HG02870 (cell line): ENCODE measurements around the gene PAX5.

ENCODE experiments used
- ATAC-seq: cut with Tn5 transposase; IDR thresholded peaks from one replicate; pipeline ENCODE4 v1.9.1; 2021; ENCODE audit warnings: mild to moderate bottlenecking, moderate library complexity; ENCODE audit not compliant: unreplicated experiment

Gene PAX5

DNA sequence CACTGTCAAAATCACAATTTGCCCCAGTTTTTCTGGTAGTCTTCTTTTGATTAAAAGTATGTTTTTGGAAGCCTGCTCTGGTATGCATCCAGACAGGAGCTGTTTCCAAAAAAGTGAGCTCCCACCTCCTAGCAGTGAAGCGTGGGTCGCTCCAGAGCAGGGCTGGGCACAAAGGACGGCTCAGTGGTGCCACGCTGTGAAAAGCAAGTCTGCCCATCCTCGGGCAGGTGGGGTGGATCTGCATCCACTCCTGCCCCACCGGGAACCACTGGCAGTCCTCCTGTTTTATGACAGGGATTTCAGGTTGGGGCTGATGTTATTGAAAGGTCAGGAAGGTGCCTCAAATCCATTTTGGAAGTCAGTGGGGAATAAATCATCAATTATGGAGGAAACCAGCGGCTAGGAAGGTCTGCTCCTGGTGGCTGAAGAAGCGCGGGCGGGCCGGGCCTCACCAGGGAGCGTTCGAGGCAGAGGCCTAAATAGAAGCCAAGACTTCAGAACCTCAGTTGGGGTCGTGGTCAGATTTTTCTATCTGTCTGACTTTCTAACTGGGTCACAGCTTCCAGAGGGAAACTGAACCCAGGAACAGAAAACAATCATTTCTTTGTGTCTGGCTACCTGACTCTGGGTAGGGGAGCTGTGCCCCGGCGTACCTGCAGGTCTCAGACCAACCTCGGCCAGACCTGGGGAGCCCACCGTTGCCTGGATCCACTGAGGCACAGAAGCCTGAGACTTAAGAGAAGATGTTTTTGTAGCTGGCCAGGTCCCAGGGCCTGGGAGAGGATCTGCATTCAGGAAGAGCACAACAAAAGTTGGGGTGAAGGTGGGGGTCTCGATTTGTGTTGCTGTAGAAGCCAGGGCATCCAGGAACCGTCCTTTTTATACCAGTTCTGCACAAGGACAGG lies 168.1 kb downstream of the PAX5 start:
- no peak for ATAC-seq

DNA sequence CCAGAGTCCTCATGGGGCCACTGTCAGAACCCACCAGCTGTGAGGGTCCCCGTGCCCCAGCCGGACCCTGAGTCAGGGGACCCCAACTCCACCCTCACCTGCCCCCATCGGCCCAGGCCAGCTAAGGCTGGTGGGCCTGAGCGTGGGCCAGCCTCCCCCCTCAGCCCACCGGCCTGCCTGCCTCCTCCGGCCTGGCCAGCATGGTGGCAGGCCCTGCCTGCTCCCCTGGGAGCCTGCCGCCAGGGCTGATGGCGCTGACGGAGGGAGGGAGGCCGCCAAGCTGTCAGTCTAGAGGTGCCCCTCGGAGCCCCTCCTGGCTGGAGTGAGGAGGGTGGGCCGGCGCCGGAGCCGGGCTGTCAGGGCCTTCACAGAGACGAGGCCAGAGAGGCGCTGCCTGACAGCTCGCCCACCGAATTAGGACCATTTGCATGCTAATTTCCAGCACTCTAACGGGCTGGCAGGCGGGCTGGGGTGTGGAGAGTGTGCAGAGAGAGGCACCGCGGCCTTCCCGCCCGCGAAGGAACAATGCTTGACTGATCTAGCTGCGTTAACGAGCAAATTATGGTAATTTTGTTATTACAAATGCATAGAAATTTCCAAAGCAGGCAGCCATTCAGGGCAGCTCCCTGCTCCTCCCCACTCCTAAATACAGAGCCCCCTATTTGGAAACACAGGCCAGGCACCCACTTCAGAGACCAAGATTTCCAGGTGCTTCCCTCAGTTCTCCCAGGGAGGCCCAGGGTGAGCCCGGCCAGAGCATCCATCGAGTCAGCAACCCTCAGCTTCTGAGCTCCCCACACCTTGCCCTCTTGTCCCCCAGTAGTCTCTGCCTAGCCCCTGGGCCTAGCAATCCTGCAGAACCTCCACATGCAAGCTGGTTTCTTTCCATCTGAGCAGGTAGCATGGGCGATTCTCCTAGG lies 169.3 kb downstream of the PAX5 start:
- ATAC-seq = no peak

DNA sequence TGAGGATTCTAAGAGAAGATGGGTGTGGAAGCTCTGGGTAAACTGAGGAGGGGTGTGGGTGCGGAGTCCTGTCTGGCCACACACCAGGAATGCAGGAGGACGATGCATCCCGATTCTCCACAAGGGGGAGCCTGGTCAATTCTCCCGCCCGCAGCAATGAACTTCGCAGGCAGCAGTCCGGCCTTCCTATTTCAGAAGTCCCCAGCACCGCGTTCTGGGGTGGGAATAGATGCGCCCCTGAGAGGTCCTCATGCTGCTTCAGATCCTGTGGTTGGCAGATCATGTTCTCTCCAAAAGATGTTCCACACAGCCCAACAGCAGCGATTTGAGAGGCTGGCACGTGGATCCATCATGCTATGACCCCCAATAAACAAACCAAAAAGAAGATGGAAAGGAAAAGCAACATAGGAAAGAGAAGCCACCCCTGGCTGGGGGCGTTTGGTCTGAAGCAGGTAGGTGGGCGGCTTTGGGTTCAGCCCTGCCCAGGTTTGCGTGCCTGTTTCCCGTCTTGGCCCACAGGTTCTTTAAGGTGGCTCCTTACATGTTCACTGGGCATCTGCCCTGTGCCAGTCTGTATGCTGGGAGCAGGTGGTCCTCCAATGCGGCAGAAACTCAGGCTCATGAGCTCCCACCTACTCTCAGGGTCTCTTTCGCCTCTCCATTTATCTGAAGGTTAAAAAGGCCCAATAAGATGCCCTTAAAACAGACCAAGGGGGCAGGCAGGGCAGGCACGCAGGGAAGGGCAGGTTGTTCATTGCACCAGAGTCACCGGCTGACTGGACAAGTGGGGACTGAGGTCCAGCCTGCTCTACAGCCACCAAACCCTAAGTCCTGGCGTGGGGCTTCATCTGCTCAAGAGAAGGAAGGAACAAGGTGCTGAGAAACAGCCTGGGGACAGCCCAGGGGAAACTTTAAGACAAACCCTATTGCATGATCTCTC lies 171.6 kb downstream of the PAX5 start:
- no peak for ATAC-seq

DNA sequence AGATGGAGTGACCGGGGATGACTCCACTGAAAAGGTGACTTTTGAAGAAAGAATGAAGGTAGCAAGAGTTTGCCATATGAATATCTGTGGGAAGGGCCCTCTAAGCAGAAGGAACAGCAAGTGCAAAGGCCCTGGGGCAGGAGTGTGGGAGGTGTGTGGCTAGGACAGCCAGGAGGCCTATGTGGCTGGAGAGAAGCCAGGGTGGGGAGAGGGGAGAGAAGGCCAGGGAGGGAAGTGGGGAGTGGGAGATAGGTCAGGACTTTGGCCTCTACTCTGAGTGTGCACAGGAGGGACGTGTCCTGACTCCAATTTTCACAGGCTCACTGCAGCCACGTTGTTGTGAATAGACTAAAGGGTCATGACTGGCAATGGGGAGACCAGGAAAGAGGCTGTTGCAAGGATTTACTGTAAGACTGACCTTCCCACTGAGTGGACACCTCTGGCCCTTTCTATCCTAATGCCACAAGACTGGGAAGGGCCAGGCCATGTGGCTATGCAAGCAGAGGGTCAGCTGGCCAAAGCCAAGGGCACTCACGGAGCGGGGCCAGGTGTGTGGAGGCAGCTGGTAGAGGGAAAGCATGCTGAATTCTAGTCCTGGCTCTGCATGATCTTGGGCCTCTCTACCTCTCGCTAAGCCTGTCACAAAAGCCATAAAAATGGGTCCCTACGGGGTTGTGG lies 172.4 kb downstream of the PAX5 start:
- ATAC-seq = no peak

DNA sequence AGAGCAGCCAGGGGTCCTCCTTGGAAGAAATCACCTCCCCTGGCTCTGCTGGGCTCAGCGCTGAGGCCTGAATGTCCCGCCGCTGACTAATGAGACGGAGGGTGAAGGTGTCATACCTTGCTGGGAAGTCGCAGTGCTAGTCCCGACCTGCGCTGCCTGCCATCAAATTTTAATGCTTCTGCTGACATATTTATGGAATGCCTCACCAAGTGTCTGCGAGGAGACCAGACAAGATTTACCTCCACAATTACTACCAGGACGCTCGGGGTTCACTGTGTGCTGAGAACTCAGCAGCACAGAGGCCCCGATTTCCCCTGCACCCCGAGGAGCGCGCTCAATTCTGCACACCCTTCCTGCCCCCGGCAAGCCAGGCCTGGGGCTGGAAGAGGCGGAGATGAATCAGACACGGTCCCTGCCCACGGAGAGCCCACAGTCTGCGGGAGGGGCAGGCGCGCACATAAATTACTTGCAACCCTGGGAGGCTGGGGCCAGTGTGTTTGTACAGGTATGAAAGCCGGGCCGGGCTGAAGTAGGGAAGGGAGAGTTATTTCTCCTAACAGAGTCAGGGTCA lies 175.2 kb downstream of the PAX5 start:
- ATAC-seq = no peak

DNA sequence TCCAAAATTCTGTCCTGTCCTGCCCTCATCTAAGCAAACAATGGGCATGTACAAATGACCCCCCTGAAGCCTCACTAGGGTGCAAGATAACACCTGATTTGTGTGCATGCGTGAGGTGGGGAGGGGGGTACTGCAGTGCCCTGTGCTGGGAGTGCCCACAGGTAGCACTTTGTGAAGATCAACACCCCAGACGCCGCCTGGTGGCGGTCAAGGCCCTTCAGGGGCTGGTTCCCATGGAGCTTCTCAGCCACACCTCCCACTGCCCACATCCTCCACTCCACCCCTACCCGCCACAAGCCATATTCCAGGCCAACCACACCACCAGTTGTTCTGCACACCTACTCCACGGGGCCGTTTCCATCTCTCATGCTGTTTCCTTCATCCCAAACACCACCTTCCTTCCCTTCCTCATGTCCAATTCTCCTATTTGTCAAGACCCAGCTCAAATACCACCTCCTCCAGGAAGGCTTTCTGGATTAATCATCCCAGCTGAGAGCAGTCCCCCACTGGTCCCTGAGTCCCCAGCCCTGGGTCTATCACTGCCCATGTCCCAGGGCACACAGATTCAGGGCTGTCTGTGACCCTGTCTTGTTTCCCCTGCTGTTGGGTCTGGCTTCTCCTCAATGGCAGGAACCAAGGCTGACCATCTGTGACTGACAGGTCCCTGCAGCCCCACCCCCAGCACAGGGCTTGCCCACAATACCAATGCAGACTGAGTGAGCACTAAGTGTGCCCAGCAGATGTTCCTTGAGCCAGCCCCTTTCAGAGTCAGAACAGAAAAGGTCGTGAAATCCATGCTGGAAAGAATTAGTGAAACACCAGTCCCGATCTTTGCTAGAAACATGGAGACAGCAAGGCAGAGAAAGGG lies 178.4 kb downstream of the PAX5 start:
- ATAC-seq = peak; percentile 49

DNA sequence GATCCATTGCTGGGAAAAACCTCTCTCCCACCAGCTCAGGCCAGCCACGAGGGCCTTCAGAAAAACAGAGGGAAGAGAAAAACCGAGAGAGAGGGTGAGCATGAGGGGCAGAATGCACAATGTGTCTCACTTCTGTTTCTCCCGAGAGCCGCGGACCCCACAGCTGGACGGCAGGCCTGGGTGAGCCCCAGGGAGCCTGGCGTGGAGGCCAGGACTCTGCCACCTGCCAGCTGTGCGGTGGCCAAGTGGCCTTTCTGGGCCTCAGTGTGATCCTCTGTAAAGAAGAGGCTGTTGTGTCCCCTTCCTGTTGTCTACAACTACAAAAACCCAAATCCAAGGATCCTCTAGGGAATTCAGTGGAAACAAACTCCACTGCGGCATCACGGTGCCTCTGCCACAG lies 179.3 kb downstream of the PAX5 start:
- no peak for ATAC-seq

DNA sequence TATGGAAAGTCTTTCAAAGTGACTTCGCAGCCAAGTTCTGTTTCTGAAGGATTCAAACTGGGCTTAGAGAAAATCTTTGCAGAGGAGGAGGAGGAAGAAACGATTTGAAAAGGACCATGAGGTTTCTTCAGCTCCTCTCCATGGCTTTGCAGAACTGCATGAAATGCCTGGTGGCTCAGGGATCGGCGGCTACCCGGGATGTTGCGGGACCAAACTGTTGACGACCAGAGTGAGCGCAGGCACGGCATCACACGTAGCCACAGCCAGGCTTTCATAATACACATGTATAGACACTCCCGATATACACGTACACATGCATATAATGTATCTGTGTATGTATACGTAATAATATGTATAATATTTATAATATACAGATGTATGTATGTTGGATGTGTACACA lies 180.0 kb downstream of the PAX5 start:
- ATAC-seq = no peak

DNA sequence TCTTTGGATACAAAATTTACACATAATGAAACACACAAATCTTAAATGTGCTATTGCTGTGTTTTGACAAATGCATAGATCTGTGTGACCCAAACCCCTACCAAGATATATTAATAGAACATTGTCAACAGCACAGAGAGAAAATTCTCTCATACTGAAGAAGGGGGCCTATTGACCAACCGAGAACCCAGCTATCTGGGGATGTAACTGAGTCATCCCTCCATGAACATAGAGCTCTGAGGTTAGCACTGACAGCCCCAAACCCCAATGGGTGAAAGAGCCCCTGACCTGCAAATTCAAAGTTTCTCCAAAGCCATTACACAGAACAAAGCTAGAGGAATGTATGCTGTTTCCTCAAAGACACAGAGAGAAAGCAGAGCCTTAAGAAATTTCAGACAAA lies 180.8 kb downstream of the PAX5 start:
- ATAC-seq = no peak

DNA sequence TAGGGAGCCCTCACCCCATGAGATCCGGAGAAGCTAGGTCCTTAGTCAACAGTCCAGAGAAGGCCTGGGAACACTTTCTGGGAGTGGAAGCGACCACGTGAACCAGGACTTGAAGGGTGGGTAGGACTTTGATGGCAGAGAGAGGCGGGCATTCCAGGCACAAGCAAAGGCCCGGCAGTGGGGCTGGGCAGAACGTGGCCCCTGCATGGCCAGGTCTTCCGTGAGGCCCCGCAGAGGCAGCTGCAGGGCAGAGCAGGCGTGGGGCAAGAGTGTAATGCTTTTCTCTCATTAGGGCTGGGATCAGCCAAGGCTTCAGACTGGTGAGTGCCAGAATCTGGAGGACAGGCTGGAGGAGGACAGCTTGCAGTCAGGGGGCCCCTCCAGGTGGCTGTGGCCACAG lies 184.1 kb downstream of the PAX5 start:
- ATAC-seq = no peak

DNA sequence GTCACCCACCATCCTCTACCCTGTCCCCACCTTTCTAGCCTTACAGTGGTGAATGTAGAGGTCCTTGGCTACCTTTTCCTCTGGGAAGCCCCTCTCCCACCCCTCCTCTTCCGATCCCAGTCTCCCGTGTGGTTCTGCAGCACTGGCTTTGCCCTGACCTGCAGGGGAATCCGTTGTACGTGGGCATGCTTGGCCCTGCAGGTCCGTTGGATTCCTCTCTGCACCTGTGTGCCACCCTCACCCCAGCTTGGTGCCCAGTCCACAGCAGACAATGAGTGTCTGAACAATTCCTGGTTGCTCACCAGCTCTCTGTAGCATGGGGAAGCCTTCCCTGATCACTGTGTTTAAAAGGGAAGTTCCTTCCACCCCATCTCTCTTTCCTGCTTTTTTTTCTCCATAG lies 185.1 kb downstream of the PAX5 start:
- no peak for ATAC-seq

DNA sequence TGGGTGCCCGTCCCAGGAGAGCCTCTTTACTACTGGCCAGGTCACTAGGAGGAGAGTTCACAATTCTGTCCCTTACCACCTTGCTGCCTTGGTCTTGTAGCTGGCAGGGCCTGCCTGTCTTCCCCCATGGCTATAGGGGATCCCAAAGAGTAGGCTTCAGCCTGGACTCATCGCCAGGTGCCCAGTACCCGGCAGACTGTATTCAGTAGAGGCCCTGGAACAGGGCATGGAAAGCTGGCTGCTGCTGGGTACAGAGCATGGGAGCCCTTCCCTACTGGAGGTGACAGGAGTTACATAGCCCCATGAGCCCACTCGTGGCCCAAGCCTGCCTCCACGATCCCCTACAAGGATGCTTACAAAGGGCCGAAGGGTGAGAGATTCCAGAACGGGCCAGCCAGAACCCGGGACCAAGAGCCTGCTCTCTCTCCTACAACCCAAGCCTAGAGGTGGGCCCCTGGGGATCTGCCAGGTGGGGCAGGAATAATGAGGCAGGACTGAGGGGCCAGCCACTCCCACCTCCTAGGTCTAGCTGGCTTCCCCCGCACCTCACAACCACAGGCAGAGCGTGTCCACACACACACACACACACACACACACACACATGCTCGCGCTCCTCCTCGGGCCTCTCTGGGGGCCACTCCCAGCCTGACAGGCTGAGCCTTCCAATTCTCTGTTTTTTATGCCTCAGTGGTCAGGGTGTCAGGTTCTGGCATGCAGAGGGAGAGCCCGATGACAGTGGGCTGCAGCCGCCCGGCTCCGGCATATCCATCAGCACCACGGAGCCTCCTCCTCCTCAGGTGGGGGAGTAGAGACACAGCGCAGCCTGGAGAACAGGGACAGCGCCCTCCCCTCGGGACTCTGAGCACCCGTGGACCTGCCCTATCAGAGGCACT lies 186.0 kb downstream of the PAX5 start:
- no peak for ATAC-seq

DNA sequence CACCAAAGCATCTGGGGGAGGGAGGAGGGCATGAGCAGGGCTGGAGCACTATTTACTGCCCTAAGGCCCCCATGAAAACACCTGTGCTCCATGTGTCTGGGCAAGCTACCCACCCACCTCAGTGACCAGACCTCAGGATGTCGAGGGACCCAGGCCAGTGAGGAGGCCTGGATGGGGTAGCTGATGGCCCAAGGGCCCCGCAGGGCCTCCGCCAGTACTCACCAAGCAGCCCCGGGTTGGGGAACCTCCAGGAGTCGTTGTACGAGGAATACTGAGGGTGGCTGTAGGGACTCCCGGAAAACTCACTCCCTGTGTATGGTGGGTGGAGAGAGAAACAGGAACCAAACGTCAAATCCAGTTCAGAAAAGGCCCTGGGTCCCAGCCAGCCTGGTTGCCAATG lies 187.4 kb downstream of the PAX5 start:
- ATAC-seq = no peak

DNA sequence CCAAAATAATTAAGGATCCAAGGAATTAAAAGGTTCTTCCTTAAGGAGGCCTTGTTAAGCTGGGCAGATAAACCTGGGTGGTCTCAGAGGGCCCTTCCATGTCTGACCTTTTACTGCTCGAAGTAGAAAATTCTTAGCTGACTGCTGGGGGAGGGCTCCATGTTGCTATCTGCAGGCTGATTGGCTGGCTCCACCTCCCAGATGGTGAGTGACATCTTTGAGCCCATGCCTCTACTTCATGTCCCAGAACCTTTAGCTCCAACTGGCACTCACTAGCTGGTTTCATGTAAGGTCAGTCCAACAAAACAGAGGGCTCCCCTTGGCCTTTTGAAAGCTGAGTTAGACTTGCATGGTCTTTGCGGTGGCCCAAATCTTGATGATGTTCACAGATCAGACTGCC lies 188.2 kb downstream of the PAX5 start:
- ATAC-seq = no peak

DNA sequence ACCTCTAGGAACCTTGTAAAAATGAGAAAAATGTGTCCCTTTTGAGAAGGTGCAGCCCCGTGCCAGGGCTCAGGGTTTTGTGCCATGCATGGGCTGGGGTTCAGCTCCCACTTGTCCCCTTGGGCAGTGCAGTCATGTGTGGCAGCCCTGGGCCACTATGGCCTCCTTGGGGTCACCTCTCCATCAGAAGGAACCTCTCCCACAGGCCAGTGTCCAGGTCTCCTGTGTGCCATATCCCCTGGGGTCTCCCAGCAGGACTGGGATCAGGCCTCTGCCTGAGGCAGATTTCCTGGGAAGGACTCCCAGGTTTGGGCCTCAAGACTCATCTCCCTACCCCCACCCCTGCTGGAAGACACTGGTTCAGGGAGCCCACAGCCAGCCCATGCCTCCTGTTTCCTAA lies 189.1 kb downstream of the PAX5 start:
- ATAC-seq = no peak

DNA sequence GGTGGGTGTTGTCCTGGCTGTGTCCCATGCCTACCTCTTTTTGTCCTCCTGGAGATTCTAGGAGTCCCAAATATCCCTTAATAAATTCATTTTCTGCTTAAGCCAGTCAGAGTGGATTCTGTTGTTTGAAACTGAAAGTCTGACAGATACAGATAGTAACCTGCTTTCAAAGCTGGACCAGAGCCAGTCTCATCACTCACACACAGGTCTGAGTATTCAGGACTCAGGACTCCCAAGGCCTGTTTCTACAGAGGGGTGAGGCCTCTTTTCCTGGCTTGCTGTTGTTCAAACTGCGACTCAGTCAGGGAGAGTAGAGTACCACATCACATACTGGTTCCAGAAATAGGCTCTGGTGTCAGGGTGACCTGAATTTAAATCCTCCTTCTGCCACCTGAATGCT lies 190.1 kb downstream of the PAX5 start:
- peak; percentile 49 for ATAC-seq

DNA sequence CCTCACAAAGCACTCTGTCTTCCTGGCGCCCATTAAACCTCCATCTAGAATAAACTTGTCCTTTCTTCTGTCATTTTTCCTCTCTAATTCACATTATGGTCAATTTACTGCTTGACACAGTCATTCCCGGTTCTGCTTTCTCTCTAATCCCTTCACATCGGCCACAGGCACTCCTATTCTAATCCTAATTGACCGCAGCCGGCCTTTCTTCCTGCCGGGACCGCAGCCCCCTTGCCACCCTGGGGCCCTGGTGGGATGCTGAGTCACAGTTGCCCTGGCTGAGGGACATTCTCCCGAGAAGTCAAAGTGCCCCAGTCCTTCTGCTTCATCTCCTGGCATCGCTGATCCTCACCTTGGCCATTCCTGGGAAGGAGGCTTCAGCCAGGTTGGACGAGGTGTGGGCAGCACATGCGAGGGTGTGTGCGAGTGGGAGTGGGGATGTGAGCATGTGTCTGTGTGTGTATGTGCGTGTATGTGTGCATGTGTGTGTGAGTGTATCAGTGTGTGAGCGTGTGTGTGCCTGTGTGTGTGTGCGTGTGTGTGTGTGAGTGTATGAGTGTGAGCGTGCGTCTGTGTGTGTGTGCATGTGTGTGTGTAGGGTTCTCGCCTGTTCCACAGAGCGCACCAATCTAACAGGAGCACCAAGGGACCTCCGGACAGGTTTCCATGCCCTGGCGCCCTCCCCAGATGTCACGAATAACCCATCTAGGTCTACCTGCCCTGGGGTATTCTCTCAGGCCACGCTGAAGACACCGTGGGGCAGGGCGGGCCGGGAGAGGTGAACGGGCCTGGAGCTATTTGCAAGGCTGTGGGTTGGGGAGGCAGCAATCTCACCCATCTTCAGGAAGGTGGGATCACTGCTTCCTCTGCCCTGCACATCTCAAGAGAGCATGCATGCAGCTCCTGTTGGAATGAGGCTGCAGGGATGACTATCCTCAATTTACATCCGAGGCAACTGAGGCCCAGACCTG lies 191.2 kb downstream of the PAX5 start:
- ATAC-seq = no peak
